Psoas muscle (tissue), 8 donors: Measurements from ENCODE around the gene NNT. TPM values are rescaled to one million over a fixed set of nuclear protein-coding genes. Genes with fewer than 3 reads are reported as not detected.

ENCODE experiments used
- ATAC-seq, 4 donors: fragments of 200-7000 bp; cut with Tn5 transposase; one replicate each; pipeline ENCODE4 v1.9.1; 2020; ENCODE audit warnings: moderate library complexity in 3 of 4, mild to moderate bottlenecking in 2 of 4
- DNase-seq, 2 donors: peaks; one replicate each; pipeline ENCODE4 v3.0.0-alpha.2; 2020
- H3K27ac ChIP-seq: fragments of 200-600 bp; one replicate; pipeline ENCODE4 v1.8.0; 2022
- H3K27me3 ChIP-seq, 3 donors: fragments of 200-600 bp in 1 of 3; one replicate each; pipeline versions ENCODE4 v1.6.1 to v1.8.0; 2013 to 2022; ENCODE audit warnings: low read length in 2 of 3, mild to moderate bottlenecking in 2 of 3, moderate library complexity in 1 of 3; ENCODE audit not compliant: insufficient read depth in 3 of 3
- H3K36me3 ChIP-seq, 2 donors: fragments of 200-600 bp in 1 of 2; one replicate each; pipeline versions ENCODE4 v1.6.1 to v1.8.0; 2013 to 2022; ENCODE audit warnings: low read depth in 1 of 2, mild to moderate bottlenecking in 1 of 2, moderate library complexity in 1 of 2; ENCODE audit not compliant: insufficient read depth in 1 of 2
- H3K4me1 ChIP-seq: fragments of 200-600 bp; one replicate; pipeline ENCODE4 v1.8.0; 2022
- H3K4me3 ChIP-seq: fragments of 200-600 bp; one replicate; pipeline ENCODE4 v1.8.0; 2022; ENCODE audit warnings: mild to moderate bottlenecking
- H3K9me3 ChIP-seq: fragments of 200-600 bp; one replicate; pipeline ENCODE4 v1.8.0; 2022
- CTCF ChIP-seq: fragments of 200-600 bp; IDR thresholded peaks from one replicate; pipeline ENCODE4 v1.8.0; 2022; ENCODE audit warnings: antibody characterized with exemption
- WGBS, 3 donors: extraction: QIAGEN DNeasy Blood & Tissue Kit; methylation state at CpG; one replicate each; pipeline versions ENCODE4 v1.1.6 to v1.1.7; 2013; 5-methylcytosine and 5-hydroxymethylcytosine counted together
- intact Hi-C, 2 donors: fragments of 100-400 bp; cut with DNase I; formaldehyde crosslinking; loops; one replicate each; pipeline versions ENCODE4 v1.11.0 to v1.14.2; 2022
- polyA plus RNA-seq, 3 donors: library from polyadenylated mRNA; stranded (reverse); fragments of 200-250 nt; gene quantifications; one replicate each; pipeline ENCODE4 v1.2.3, GENCODE V29; 2013
- total RNA-seq, 4 donors: library from RNA; stranded (reverse); fragmentation: NEBNext Ultra II Directional in 2 of 4; extraction: Animal tissue kit (Norgen Biotek cat#: 25700) in 2 of 4; gene quantifications; one replicate each; pipeline versions ENCODE4 v1.2.1 to v1.2.4, GENCODE V29; 2021 to 2023
- donor health status: healthy with polysubstance abuse.
- donor health status: DM: no; HTN: no; CAD: no; lungs with moderate emphysema.
- donor health status: Bipolar disorder and iron deficiency.
- donor health status: healthy.
- donor health status: DM: yes; HTN: yes; CAD: no.
- donor health status: DM: no; HTN: no; CAD: no.
- donor health status: DM: no; HTN: no; CAD: no.
- donor health status: DM: yes; HTN: yes; CAD: no.

The NNT gene
- total and polyA plus RNA-seq, 7 donors = 108 to 442 (median 216) TPM

GRCh38 chr5:43753069-43753468, 150.1 kb downstream of the NNT start:
- ATAC-seq = no peak
- Histone ChIP-seq H3K27me3 (no peaks in the 10 kb centered on the region), H3K4me3 (no peak overlapping the region), H3K4me1 (no peaks in the 10 kb centered on the region), H3K27ac (no peak overlapping the region), H3K36me3 (no peaks in the 10 kb centered on the region), H3K9me3 (peaks cover 8% of the 10 kb centered on the region)
- TF ChIP-seq CTCF = no peak
- 93 to 94% (median 94%) methylated on average over 2 of the region's 2 CpGs for WGBS, 3 donors
- DNase-seq = no peak
- intact Hi-C loops = no loop called here

Other genes starting within 250 kb of the NNT start
- under 1 TPM in 2 of 4 donors, not detected in 2; 0.17 to 0.28 TPM for gene CCL28, start 190.8 kb upstream of the NNT start, total RNA-seq
- gene CCL28, start 190.8 kb upstream of the NNT start, polyA plus RNA-seq = under 1 TPM; 0.06 to 0.15 (median 0.07) TPM
- gene TMEM267, start 119.3 kb upstream of the NNT start, total RNA-seq = 1 to 10 TPM; 4.1 to 7.1 (median 6.1) TPM
- 1 to 10 TPM; 2.6 to 9.2 (median 5.4) TPM for gene TMEM267, start 119.3 kb upstream of the NNT start, polyA plus RNA-seq
- gene C5orf34, start 88.0 kb upstream of the NNT start, total RNA-seq = 1 to 10 TPM in 1 of 4 donors, under 1 TPM in 3; 0.53 to 1.2 (median 0.64) TPM
- under 1 TPM; 0.10 to 0.85 (median 0.49) TPM for gene C5orf34, start 88.0 kb upstream of the NNT start, polyA plus RNA-seq
- 100 to 1,000 TPM; 125 to 143 (median 142) TPM for gene PAIP1, start 46.1 kb upstream of the NNT start, total RNA-seq
- gene PAIP1, start 46.1 kb upstream of the NNT start, polyA plus RNA-seq = 100 to 1,000 TPM in 2 of 3 donors, 10 to 100 TPM in 1; 99.6 to 202 (median 123) TPM